IPS DF 6.9 (cell line): ENCODE measurements around the gene GSTO1.
A peak's percentile ranks its signal among the peaks of the same experiment; 100 is the strongest.

Experiments
- DNase-seq: peaks from one replicate; pipeline ENCODE4 v3.0.0-alpha.2; 2013; ENCODE audit warnings: low read depth, low spot score
- H3K27ac ChIP-seq: one replicate; pipeline ENCODE4 v1.5.1; 2013; ENCODE audit warnings: low read length, control low read depth
- H3K27me3 ChIP-seq: 2 replicates; pipeline ENCODE4 v1.6.1; 2013; ENCODE audit warnings: mild to moderate bottlenecking, low read length; ENCODE audit not compliant: control insufficient read depth, insufficient read depth
- H3K36me3 ChIP-seq: 2 replicates; pipeline ENCODE4 v1.6.1; 2013; ENCODE audit warnings: low read length; ENCODE audit not compliant: control insufficient read depth, insufficient read depth
- H3K4me1 ChIP-seq: 2 replicates; pipeline ENCODE4 v1.6.1; 2013; ENCODE audit warnings: low read length; ENCODE audit not compliant: control insufficient read depth, insufficient read depth
- H3K4me3 ChIP-seq: 2 replicates; pipeline ENCODE4 v1.5.1; 2013; ENCODE audit warnings: mild to moderate bottlenecking, low read length
- H3K9me3 ChIP-seq: 2 replicates; pipeline ENCODE4 v1.6.1; 2013; ENCODE audit warnings: low read length, inconsistent platforms; ENCODE audit not compliant: control insufficient read depth, insufficient read depth
- WGBS: extraction: QIAGEN DNeasy Blood & Tissue Kit; methylation state at CpG from one replicate; pipeline ENCODE4 v1.1.7; 2013; ENCODE audit warnings: mixed read lengths, missing lambda C conversion rate; ENCODE audit not compliant: insufficient read length, insufficient coverage; 5-methylcytosine and 5-hydroxymethylcytosine counted together

GSTO1 gene

DNA sequence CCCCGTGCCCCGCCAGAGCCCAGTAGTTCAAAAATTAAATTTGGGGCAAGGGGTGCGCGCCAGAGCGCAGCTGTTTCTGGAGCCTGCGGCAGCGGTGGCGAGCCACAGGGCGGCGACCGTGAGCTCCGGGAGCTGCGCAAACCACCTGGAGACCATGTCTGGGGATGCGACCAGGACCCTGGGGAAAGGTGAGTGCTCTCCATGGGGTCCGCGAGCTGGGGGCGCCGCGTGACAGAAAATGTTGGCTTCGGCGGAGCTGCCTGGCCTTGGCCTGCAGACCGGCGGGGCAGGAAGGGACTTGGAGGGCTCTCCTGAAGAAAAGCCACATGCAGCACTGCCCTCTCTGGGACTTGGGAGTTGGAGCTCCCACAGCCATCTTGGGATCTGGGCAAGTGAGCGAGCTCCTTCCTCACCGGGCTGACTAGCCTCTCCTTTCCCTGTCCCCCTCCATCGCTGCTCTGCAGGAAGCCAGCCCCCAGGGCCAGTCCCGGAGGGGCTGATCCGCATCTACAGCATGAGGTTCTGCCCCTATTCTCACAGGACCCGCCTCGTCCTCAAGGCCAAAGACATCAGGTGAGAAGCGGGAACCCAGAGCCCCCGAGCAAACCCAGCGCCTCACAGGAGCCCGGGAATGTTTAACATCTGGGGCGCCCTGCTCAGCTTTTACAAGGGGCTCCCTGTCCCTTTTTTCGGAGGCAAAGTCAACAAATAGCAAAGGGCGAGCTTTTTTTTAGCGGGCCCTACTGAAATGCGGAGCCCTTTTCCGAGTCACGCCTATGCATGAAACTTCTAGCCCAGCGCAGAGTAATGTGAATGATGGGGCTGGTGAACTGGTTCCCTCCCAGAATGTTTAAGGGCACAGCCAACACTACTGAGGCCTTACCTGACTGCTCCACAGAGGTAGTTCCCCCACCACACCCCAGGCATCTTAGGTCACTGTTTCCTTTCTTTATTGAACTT is 20.4 kb downstream of the GSTO1 start:
- no peaks in the 10 kb centered on the region for H3K4me1 ChIP-seq
- no peaks in the 10 kb centered on the region for H3K27me3 ChIP-seq
- H3K36me3 ChIP-seq = no peaks in the 10 kb centered on the region
- H3K27ac ChIP-seq = no peak overlapping the region
- peak overlapping the region; percentile 76; the same call in 1 of the 2 replicates for H3K4me3 ChIP-seq
- no peaks in the 10 kb centered on the region for H3K9me3 ChIP-seq
- WGBS = no CpG with 5 or more reads among the region's 42 CpGs
- no peak for DNase-seq

DNA sequence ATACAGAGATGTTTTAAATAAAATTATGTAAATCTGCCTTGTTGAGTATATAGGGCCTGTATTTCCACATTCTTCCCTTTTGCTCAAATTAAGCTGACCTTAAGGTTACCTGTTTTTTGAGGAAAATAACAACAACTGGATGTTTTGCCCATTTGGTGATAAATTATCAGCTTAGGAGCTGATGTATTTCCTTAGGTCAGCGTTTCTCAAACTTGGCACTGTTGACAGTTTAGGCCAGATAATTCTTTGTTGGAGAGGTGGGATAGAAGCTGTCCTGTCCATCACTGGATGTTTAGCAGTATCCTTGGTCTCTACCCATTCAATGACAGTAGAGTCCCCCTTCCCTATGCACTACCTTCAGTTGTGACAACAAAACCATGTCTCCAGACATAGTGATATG is 21.5 kb downstream of the GSTO1 start:
- H3K27ac ChIP-seq = no peak overlapping the region
- DNase-seq = no peak
- H3K9me3 ChIP-seq = no peaks in the 10 kb centered on the region
- no peaks in the 10 kb centered on the region for H3K27me3 ChIP-seq
- no peaks in the 10 kb centered on the region for H3K4me1 ChIP-seq
- no peaks in the 10 kb centered on the region for H3K36me3 ChIP-seq
- no CpG with 5 or more reads among the region's 1 CpG for WGBS
- no peak overlapping the region for H3K4me3 ChIP-seq

DNA sequence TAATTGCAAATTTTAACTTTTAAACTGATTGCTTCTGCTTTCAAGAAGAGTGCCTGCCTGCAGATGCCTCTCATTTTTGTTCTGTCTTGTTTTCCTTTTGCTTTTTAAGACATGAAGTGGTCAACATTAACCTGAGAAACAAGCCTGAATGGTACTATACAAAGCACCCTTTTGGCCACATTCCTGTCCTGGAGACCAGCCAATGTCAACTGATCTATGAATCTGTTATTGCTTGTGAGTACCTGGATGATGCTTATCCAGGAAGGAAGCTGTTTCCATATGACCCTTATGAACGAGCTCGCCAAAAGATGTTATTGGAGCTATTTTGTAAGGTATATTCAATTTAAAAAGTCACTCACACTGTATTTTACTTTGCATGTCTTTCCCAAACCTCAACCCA is 23.1 kb downstream of the GSTO1 start:
- no peak overlapping the region for H3K27ac ChIP-seq
- DNase-seq = no peak
- H3K4me1 ChIP-seq = no peaks in the 10 kb centered on the region
- no CpG with 5 or more reads among the region's 2 CpGs for WGBS
- no peaks in the 10 kb centered on the region for H3K36me3 ChIP-seq
- no peak overlapping the region for H3K4me3 ChIP-seq
- H3K9me3 ChIP-seq = no peaks in the 10 kb centered on the region
- no peaks in the 10 kb centered on the region for H3K27me3 ChIP-seq

DNA sequence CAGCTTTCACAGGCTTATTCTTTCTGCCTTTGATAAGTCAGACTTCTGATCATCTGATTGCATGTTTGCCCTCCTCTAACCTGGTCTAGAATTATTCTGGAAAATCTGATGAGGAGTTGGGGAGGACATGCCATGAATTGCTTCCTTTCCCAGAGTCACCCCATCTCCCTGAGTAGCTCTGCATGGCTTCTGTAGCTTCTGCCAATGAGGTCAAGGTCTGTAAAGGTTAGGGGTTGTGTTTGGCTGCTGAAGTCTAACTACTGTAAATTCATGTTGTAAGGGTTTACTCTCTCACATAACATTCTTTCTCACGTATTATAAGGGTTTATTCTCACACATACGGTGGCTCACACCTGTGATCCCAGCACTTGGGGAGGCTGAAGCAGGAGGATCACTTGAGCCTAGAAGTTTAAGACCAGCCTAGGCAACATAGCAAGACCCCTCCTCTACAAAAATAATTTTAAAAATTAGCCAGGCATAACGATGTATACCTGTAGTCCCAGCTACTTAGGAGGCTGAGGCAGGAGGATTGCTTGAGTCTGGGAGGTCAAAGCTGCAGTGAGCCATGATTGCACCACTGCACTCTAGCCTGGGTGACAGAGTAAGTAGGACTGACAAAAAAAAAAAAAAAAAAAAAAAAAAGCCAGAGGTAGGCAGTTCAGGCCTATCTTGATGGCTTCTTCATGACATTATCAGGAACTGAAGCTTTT is 25.0 kb downstream of the GSTO1 start:
- no peaks in the 10 kb centered on the region for H3K4me1 ChIP-seq
- no CpG with 5 or more reads among the region's 3 CpGs for WGBS
- H3K4me3 ChIP-seq = no peak overlapping the region
- no peak for DNase-seq
- no peaks in the 10 kb centered on the region for H3K27me3 ChIP-seq
- no peaks in the 10 kb centered on the region for H3K9me3 ChIP-seq
- no peak overlapping the region for H3K27ac ChIP-seq
- H3K36me3 ChIP-seq = no peaks in the 10 kb centered on the region

DNA sequence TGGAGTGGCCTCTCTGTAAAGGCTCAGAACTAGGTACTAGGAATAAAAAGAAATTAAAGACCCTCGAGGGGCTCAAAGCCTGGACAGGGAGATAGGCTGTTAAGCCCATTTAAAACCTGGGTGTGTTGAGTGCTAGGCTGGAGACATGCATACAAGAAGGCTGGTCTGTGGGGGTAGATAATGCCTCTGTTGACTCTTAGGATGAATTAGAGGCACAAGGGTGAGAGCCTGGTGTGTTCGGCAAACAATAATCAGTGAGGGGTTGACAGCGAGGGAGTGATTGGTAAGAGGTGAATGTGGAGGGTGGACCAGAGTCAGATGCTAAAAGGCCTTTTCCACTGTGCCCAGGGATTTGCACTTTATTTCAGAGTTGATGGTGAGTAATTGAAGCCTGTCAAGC is 27.0 kb downstream of the GSTO1 start:
- Histone ChIP-seq H3K36me3 (no peaks in the 10 kb centered on the region), H3K9me3 (no peaks in the 10 kb centered on the region), H3K4me1 (no peaks in the 10 kb centered on the region), H3K4me3 (no peak overlapping the region), H3K27ac (no peak overlapping the region), H3K27me3 (no peaks in the 10 kb centered on the region)
- no peak for DNase-seq
- WGBS = no CpG with 5 or more reads among the region's 3 CpGs

DNA sequence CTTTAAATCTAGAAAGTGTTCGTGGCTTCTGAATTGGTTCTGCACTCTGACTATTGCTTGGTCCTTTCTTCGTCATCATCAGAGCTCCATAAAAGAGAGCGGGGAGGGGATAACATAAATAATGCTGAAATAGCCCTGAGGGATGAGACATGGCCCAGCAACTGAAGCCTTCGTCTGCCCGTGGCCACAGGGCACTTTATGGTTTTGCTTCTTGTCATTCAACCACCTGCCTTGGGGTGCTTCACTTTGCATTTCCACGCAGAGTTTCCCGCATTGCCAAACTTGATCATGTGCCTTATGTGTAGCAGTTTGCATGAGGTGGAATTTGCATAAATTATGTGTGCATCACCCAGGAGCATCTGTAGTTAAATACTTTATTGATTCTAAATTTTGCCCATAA is 30.2 kb downstream of the GSTO1 start:
- Histone ChIP-seq H3K36me3 (no peaks in the 10 kb centered on the region), H3K27ac (no peak overlapping the region), H3K27me3 (no peaks in the 10 kb centered on the region), H3K9me3 (no peaks in the 10 kb centered on the region), H3K4me3 (no peak overlapping the region), H3K4me1 (no peaks in the 10 kb centered on the region)
- no peak for DNase-seq
- no CpG with 5 or more reads among the region's 7 CpGs for WGBS

DNA sequence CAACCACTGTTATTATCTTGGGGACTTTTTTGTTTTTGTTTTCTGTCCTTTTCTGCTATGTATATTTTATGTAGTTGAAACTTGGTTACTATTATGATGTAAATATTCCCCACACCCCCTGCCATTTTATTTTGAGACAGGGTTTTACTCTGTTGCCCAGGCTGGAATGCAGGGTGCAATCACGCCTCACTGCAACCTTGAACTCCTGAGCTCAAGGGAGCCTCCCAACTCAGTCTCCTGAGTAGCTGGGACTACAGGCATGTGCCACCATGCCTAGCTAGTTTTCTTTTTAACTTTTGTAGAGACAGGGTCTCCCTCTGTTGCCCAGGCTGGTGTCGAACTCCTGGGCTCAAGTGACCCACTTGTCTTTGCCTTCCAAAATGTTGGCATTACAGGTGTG is 32.2 kb downstream of the GSTO1 start:
- H3K4me3 ChIP-seq = no peak overlapping the region
- H3K27me3 ChIP-seq = no peaks in the 10 kb centered on the region
- no CpG with 5 or more reads among the region's 2 CpGs for WGBS
- no peaks in the 10 kb centered on the region; the same call in 1 of the 2 replicates for H3K4me1 ChIP-seq
- H3K36me3 ChIP-seq = no peaks in the 10 kb centered on the region
- no peak overlapping the region for H3K27ac ChIP-seq
- no peaks in the 10 kb centered on the region for H3K9me3 ChIP-seq
- DNase-seq = no peak

DNA sequence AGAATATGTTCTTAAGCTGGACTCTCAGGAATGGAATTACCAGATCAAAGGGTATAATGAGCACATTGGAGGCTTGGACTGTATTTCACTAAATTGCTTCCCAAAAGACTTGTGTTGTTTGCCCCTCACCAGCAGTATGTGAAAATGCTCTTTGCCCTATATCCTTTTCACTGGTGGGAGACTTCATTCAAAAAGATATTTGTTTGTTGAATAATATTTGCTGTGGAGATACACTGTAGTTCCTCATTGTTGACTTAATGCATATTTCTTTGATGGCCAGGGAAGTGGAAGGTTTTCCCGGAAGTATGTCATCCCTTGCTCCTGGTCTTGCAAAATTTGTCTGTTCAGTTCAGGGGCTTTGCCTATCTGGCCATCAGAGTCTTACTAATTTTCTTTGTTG is 33.7 kb downstream of the GSTO1 start:
- H3K4me1 ChIP-seq = no peaks in the 10 kb centered on the region; the same call in 1 of the 2 replicates
- no peaks in the 10 kb centered on the region for H3K36me3 ChIP-seq
- no CpG with 5 or more reads among the region's 1 CpG for WGBS
- no peaks in the 10 kb centered on the region for H3K9me3 ChIP-seq
- DNase-seq = no peak
- no peak overlapping the region for H3K4me3 ChIP-seq
- H3K27ac ChIP-seq = no peak overlapping the region
- no peaks in the 10 kb centered on the region for H3K27me3 ChIP-seq

DNA sequence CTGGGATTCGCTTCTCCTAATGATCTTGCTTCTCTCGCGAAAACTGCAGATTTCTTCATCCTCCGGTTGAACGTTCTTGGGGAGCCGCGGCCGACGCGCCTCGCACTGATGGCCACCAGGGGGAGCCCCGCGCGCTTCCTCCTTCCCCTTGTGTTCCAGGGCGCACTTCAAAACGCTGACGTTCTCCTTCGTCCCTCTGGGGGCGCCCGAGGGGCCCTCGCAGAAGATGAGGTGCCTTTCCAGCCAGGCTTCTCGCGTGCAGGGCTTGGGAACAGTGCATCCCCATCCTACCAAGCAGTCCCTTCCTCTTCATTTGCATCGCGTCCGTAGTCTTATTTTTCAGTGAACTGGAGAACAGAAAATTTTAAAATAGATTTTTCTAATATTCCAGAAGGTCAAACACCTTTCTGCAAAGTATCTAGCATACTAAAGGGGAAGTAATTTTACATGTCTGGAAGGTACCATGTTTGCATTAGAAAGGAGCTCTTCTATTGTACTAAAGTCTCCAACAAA is 36.8 kb downstream of the GSTO1 start:
- no CpG with 5 or more reads among the region's 26 CpGs for WGBS
- no peaks in the 10 kb centered on the region for H3K9me3 ChIP-seq
- H3K36me3 ChIP-seq = no peaks in the 10 kb centered on the region
- DNase-seq = peak; percentile 72
- H3K4me1 ChIP-seq = no peaks in the 10 kb centered on the region; the same call in 1 of the 2 replicates
- no peak overlapping the region for H3K27ac ChIP-seq
- H3K4me3 ChIP-seq = no peak overlapping the region
- H3K27me3 ChIP-seq = no peaks in the 10 kb centered on the region

DNA sequence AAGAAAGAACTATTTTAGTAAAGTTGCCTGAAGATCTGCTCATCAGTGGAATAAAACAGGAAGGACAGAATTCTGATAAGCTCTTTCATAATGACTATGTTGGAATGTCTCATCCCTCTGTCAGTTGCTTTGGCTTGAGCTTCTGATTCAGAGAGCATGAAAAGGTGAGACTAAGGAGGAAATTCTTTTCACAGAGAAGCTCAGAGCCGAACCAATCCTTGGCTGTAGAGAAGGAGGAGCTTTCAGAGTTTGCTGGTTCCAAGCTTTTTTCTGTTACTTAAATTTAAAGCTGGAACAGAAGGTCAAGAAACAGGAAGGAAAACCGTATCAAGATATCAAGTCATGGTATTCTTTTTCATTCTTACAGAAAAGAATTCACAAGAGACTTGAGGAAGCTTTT is 38.3 kb downstream of the GSTO1 start:
- Histone ChIP-seq H3K4me3 (no peak overlapping the region), H3K27me3 (no peaks in the 10 kb centered on the region), H3K9me3 (no peaks in the 10 kb centered on the region), H3K27ac (no peak overlapping the region), H3K4me1 (no peaks in the 10 kb centered on the region; the same call in 1 of the 2 replicates), H3K36me3 (no peaks in the 10 kb centered on the region)
- DNase-seq = no peak
- no CpG with 5 or more reads among the region's 2 CpGs for WGBS
